ENCODE measurements around the gene POU2F3.

GRCh38 chr11:120196826-120197225 lies 43.1 kb upstream of the POU2F3 start:
- TF ChIP-seq, protein P1, sequence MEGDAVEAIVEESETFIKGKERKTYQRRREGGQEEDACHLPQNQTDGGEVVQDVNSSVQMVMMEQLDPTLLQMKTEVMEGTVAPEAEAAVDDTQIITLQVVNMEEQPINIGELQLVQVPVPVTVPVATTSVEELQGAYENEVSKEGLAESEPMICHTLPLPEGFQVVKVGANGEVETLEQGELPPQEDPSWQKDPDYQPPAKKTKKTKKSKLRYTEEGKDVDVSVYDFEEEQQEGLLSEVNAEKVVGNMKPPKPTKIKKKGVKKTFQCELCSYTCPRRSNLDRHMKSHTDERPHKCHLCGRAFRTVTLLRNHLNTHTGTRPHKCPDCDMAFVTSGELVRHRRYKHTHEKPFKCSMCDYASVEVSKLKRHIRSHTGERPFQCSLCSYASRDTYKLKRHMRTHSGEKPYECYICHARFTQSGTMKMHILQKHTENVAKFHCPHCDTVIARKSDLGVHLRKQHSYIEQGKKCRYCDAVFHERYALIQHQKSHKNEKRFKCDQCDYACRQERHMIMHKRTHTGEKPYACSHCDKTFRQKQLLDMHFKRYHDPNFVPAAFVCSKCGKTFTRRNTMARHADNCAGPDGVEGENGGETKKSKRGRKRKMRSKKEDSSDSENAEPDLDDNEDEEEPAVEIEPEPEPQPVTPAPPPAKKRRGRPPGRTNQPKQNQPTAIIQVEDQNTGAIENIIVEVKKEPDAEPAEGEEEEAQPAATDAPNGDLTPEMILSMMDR (conservative IDR thresholded peaks at IDR 0.05; ENCODE audit: low read depth, low read length), result no peak
- TF ChIP-seq SMC3 (IDR thresholded peaks at IDR 0.05; ENCODE audit: low read depth, low read length), result no peak
